Measurements from ENCODE around the gene HSPB3.

The HSPB3 gene

GRCh38 chr5:54446379-54446732, 9.1 kb upstream of the HSPB3 start:
- TF ChIP-seq POLR2AphosphoS5 (IDR thresholded peaks at IDR 0.05; ENCODE audit: borderline replicate concordance, low read depth, low read length): no peak
- no peak for TF ChIP-seq EZH2 (IDR thresholded peaks at IDR 0.05)
- TF ChIP-seq FOXP2 (optimal IDR thresholded peaks at IDR 0.05; ENCODE audit: control extremely low read depth, extremely low read length, insufficient read depth): no peak

DNA sequence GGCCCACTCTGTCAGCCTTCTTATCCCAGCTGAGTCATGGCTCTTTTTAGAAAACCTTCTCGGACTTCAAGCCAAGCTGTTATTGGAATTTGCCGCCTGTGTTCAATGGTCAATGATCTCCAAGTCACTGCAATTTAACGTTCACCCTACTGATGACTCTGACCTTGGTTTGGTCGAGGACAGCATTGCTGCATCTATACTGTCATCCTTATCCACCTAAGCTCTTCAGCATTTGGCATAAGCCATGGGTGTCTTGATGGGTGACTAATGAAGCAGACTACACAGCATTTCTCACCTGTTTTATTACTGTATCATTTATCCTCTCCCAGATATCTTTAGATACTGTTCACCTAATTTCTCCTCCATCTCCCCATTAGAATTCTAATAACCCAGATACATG, 5.6 kb upstream of the HSPB3 start:
- H3K9ac ChIP-seq (ENCODE audit: insufficient read length): no peak overlapping the region
- no peaks in the 10 kb centered on the region for H3K9me3 ChIP-seq (ENCODE audit: low read depth, low read length)
- H3K36me3 ChIP-seq (ENCODE audit: insufficient read depth, low read length): no peaks in the 10 kb centered on the region
- H3K4me3 ChIP-seq: no peak overlapping the region
- DNase-seq (ENCODE audit: low read depth, low spot score): no peak
- TF ChIP-seq POLR2AphosphoS5 (IDR thresholded peaks at IDR 0.05; ENCODE audit: borderline replicate concordance, low read depth, low read length) (no peak), EZH2 (IDR thresholded peaks at IDR 0.05) (no peak), FOXP2 (optimal IDR thresholded peaks at IDR 0.05; ENCODE audit: control extremely low read depth, extremely low read length, insufficient read depth) (no peak)
- no peak overlapping the region for H3K27ac ChIP-seq

More at GRCh38 chr5:54446379-54446732, 9.1 kb upstream of the HSPB3 start:
- Histone ChIP-seq H3K9me3 (ENCODE audit: low read depth, low read length) (no peaks in the 10 kb centered on the region), H3K4me3 (no peak overlapping the region), H3K36me3 (ENCODE audit: insufficient read depth, low read length) (no peaks in the 10 kb centered on the region), H3K27ac (no peak overlapping the region), H3K9ac (ENCODE audit: insufficient read length) (no peak overlapping the region)
- DNase-seq (ENCODE audit: low read depth, low spot score): no peak

- no peak overlapping the region for H3K4me3 ChIP-seq
- no peak for DNase-seq (ENCODE audit: low read depth, low spot score)
- no peaks in the 10 kb centered on the region for H3K36me3 ChIP-seq (ENCODE audit: insufficient read depth, low read length)
- no peak overlapping the region for H3K9ac ChIP-seq (ENCODE audit: insufficient read length)
- TF ChIP-seq FOXP2 (optimal IDR thresholded peaks at IDR 0.05; ENCODE audit: control extremely low read depth, extremely low read length, insufficient read depth): no peak
- no peak for TF ChIP-seq POLR2AphosphoS5 (IDR thresholded peaks at IDR 0.05; ENCODE audit: borderline replicate concordance, low read depth, low read length)
- TF ChIP-seq EZH2 (IDR thresholded peaks at IDR 0.05): no peak
- no peak overlapping the region for H3K27ac ChIP-seq
- no peaks in the 10 kb centered on the region for H3K9me3 ChIP-seq (ENCODE audit: low read depth, low read length)
These were observed 5.0 kb upstream of the HSPB3 start for GRCh38 chr5:54450542-54450941.

DNA sequence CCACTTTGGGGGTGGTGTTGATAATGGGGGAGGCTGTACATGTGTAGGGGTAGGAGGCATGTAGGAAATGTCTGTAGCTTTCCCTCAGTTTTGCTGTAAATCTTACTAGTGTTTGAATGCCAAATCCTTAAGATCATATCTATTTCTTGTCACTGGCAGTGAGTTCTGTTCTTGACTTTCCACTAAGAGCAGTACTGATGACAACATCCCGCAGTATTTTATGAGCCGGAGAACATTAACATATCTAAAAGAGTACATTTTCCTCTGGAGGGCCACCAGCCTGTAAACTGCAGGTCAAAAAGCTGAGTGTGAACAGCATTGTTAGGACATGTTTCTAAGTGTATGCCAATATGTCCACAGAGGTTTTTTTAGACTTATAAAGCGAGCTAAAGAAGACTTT, 2.5 kb upstream of the HSPB3 start:
- H3K27ac ChIP-seq: no peak overlapping the region
- TF ChIP-seq FOXP2 (optimal IDR thresholded peaks at IDR 0.05; ENCODE audit: control extremely low read depth, extremely low read length, insufficient read depth): no peak
- TF ChIP-seq EZH2 (IDR thresholded peaks at IDR 0.05): no peak
- no peak for TF ChIP-seq POLR2AphosphoS5 (IDR thresholded peaks at IDR 0.05; ENCODE audit: borderline replicate concordance, low read depth, low read length)

GRCh38 chr5:54454602-54455001, 897 bp upstream of the HSPB3 start:
- Histone ChIP-seq H3K27ac (no peak overlapping the region), H3K9me3 (ENCODE audit: low read depth, low read length) (no peaks in the 10 kb centered on the region), H3K36me3 (ENCODE audit: insufficient read depth, low read length) (no peaks in the 10 kb centered on the region), H3K9ac (ENCODE audit: insufficient read length) (no peak overlapping the region), H3K4me3 (no peak overlapping the region)
- no peak for DNase-seq (ENCODE audit: low read depth, low spot score)
- no peak for TF ChIP-seq FOXP2 (optimal IDR thresholded peaks at IDR 0.05; ENCODE audit: control extremely low read depth, extremely low read length, insufficient read depth)
- TF ChIP-seq EZH2 (IDR thresholded peaks at IDR 0.05): no peak
- TF ChIP-seq POLR2AphosphoS5 (IDR thresholded peaks at IDR 0.05; ENCODE audit: borderline replicate concordance, low read depth, low read length): no peak

More for the DNA sequence above, 2.5 kb upstream of the HSPB3 start:
- H3K4me3 ChIP-seq: no peak overlapping the region
- no peaks in the 10 kb centered on the region for H3K9me3 ChIP-seq (ENCODE audit: low read depth, low read length)
- no peaks in the 10 kb centered on the region for H3K36me3 ChIP-seq (ENCODE audit: insufficient read depth, low read length)
- no peak overlapping the region for H3K9ac ChIP-seq (ENCODE audit: insufficient read length)
- DNase-seq (ENCODE audit: low read depth, low spot score): no peak

- Histone ChIP-seq H3K27ac (no peak overlapping the region), H3K4me3 (no peak overlapping the region), H3K9ac (ENCODE audit: insufficient read length) (no peak overlapping the region), H3K9me3 (ENCODE audit: low read depth, low read length) (no peaks in the 10 kb centered on the region), H3K36me3 (ENCODE audit: insufficient read depth, low read length) (no peaks in the 10 kb centered on the region)
- no peak for TF ChIP-seq FOXP2 (optimal IDR thresholded peaks at IDR 0.05; ENCODE audit: control extremely low read depth, extremely low read length, insufficient read depth)
- DNase-seq (ENCODE audit: low read depth, low spot score): no peak
These were observed 1.8 kb downstream of the HSPB3 start for GRCh38 chr5:54457094-54457862.

GRCh38 chr5:54458221-54458620, 2.7 kb downstream of the HSPB3 start:
- no peak for DNase-seq (ENCODE audit: low read depth, low spot score)
- H3K9ac ChIP-seq (ENCODE audit: insufficient read length): no peak overlapping the region
- no peak overlapping the region for H3K27ac ChIP-seq
- no peak overlapping the region for H3K4me3 ChIP-seq
- H3K9me3 ChIP-seq (ENCODE audit: low read depth, low read length): no peaks in the 10 kb centered on the region
- TF ChIP-seq EZH2 (IDR thresholded peaks at IDR 0.05): no peak
- TF ChIP-seq FOXP2 (optimal IDR thresholded peaks at IDR 0.05; ENCODE audit: control extremely low read depth, extremely low read length, insufficient read depth): no peak
- no peak for TF ChIP-seq POLR2AphosphoS5 (IDR thresholded peaks at IDR 0.05; ENCODE audit: borderline replicate concordance, low read depth, low read length)
- H3K36me3 ChIP-seq (ENCODE audit: insufficient read depth, low read length): no peaks in the 10 kb centered on the region

- DNase-seq (ENCODE audit: low read depth, low spot score): no peak
- Histone ChIP-seq H3K9ac (ENCODE audit: insufficient read length) (no peak overlapping the region), H3K36me3 (ENCODE audit: insufficient read depth, low read length) (no peaks in the 10 kb centered on the region), H3K27ac (no peak overlapping the region), H3K9me3 (ENCODE audit: low read depth, low read length) (no peaks in the 10 kb centered on the region), H3K4me3 (no peak overlapping the region)
- TF ChIP-seq FOXP2 (optimal IDR thresholded peaks at IDR 0.05; ENCODE audit: control extremely low read depth, extremely low read length, insufficient read depth): no peak
- TF ChIP-seq POLR2AphosphoS5 (IDR thresholded peaks at IDR 0.05; ENCODE audit: borderline replicate concordance, low read depth, low read length): no peak
- TF ChIP-seq EZH2 (IDR thresholded peaks at IDR 0.05): no peak
These were observed 4.9 kb downstream of the HSPB3 start for GRCh38 chr5:54460181-54460919.
